ENCODE measurements around the gene TTC21A. TPM values are rescaled to one million over a fixed set of nuclear protein-coding genes. Genes with fewer than 3 reads are reported as not detected.

The TTC21A gene
- total and polyA plus RNA-seq, 11 donors, result 0.72 to 4.8 (median 1.9) TPM

DNA sequence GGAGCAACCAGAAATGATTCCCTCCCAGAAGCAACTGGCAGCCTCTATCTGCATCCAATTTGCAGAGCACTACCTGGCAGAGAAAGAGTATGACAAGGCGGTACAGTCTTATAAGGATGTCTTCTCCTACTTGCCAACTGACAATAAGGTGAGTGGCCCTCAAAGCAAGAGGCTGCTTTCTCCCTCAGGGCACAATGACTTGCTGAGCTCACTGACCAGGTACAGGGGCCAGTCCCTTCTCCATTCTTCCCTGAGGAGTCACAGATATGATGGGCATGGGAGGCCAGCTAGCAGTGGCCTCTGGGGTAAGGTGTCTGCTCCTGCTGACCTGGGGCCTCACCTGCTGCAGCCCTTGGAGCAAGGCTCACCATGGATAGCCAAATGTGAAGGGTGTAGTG lies 25.6 kb downstream of the TTC21A start:
- no peak for DNase-seq
- Histone ChIP-seq H3K36me3 (peaks cover 0 to 6% (median 0%) of the 10 kb centered on the region in 9 donors), H3K9me3 (no peaks in the 10 kb centered on the region), H3K4me1 (peaks cover 0 to 41% (median 13%) of the 10 kb centered on the region in 12 donors), H3K27me3 (no peaks in the 10 kb centered on the region), H3K4me3 (no peak overlapping the region), H3K27ac (no peak overlapping the region)
- intact Hi-C loops (cut with DNase I), result loop anchor here in 3 of 10 donors (10.0 kb wide), 1 partner anchor 52 kb away; no protein-coding TSS in a partner anchor
- 97 to 100% (median 100%) methylated on average over 1 of the region's 1 CpG for WGBS, 4 donors
- ATAC-seq, result no peak
- TF ChIP-seq, protein P1, sequence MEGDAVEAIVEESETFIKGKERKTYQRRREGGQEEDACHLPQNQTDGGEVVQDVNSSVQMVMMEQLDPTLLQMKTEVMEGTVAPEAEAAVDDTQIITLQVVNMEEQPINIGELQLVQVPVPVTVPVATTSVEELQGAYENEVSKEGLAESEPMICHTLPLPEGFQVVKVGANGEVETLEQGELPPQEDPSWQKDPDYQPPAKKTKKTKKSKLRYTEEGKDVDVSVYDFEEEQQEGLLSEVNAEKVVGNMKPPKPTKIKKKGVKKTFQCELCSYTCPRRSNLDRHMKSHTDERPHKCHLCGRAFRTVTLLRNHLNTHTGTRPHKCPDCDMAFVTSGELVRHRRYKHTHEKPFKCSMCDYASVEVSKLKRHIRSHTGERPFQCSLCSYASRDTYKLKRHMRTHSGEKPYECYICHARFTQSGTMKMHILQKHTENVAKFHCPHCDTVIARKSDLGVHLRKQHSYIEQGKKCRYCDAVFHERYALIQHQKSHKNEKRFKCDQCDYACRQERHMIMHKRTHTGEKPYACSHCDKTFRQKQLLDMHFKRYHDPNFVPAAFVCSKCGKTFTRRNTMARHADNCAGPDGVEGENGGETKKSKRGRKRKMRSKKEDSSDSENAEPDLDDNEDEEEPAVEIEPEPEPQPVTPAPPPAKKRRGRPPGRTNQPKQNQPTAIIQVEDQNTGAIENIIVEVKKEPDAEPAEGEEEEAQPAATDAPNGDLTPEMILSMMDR (IDR thresholded peaks at IDR 0.05), result no peak
- no peak for TF ChIP-seq POLR2A (IDR thresholded peaks at IDR 0.05)

DNA sequence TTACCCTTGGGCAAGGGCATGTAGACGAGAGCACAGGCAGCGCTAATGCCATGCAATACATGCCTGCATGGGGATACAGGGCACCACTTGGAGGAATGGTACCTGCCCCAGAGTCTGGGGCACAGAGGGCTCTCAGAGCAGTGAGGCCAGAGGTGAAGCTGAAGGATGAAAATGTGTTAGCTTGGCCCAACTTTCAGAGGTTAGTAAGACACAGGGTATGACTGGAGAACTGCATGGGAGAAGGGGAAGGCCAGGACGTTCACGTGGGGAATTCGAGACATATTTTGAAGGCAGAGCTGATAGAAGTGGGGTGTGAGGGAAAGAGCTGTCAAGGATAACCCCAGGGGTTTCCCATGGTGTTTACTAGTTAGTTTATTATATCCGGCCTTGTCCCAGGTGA lies 26.3 kb downstream of the TTC21A start:
- intact Hi-C loops (cut with DNase I), result loop anchor here in 4 of 10 donors (2.0 to 10.0 kb wide), 2 partner anchors 17 to 51 kb away; no protein-coding TSS in a partner anchor
- Histone ChIP-seq H3K27ac (peak overlapping the region in 1 of 12 donors; percentile 54), H3K9me3 (no peaks in the 10 kb centered on the region), H3K27me3 (no peaks in the 10 kb centered on the region), H3K4me1 (peaks cover under 1 to 41% (median 13%) of the 10 kb centered on the region in 12 donors), H3K36me3 (peaks cover 0 to 6% (median 0%) of the 10 kb centered on the region in 9 donors), H3K4me3 (no peak overlapping the region)
- 72 to 80% (median 76%) methylated on average over 6 of the region's 6 CpGs for WGBS, 4 donors
- DNase-seq, result no peak
- peak in 1 of 4 donors; percentile 9 for ATAC-seq
- TF ChIP-seq POLR2A (IDR thresholded peaks at IDR 0.05), result no peak
- TF ChIP-seq, protein P1 (IDR thresholded peaks at IDR 0.05), result no peak

DNA sequence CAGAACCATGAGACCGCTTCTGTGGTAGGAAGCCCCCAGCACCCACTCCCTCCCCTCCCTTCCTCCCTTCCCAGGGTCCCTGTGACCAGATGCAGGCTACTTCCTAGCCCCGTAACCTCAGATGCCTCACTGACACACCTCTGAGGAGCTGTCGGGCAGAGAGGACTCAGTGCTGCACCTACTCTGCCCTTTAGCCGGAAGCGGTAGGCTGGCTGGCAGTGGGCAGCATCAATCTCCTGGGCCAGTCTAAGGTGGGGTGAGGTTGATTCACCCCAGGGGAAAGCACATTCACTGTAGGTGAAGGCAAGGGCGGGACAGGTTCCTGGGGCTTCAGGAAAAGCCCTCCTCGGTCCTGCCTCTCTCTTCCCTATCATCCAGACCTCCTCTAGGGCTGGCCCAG lies 26.8 kb downstream of the TTC21A start:
- DNase-seq, result peak in 1 of 5 donors; percentile 40
- peaks cover 5 to 46% (median 15%) of the 10 kb centered on the region in 12 donors for H3K4me1 ChIP-seq
- no peaks in the 10 kb centered on the region for H3K9me3 ChIP-seq
- H3K27me3 ChIP-seq, result no peaks in the 10 kb centered on the region
- intact Hi-C loops (cut with DNase I), result loop anchor here in 4 of 10 donors (2.0 to 10.0 kb wide), 2 partner anchors 16 to 50 kb away; no protein-coding TSS in a partner anchor
- TF ChIP-seq, protein P1 (IDR thresholded peaks at IDR 0.05), result no peak
- TF ChIP-seq POLR2A (IDR thresholded peaks at IDR 0.05), result no peak
- peak overlapping the region in 2 of 12 donors; percentile 54 to 69 for H3K27ac ChIP-seq
- no peak for ATAC-seq
- H3K36me3 ChIP-seq, result peaks cover 0 to 6% (median 0%) of the 10 kb centered on the region in 9 donors
- 80 to 97% (median 83%) methylated on average over 5 to 7 of the region's 7 CpGs for WGBS, 4 donors
- no peak overlapping the region for H3K4me3 ChIP-seq

DNA sequence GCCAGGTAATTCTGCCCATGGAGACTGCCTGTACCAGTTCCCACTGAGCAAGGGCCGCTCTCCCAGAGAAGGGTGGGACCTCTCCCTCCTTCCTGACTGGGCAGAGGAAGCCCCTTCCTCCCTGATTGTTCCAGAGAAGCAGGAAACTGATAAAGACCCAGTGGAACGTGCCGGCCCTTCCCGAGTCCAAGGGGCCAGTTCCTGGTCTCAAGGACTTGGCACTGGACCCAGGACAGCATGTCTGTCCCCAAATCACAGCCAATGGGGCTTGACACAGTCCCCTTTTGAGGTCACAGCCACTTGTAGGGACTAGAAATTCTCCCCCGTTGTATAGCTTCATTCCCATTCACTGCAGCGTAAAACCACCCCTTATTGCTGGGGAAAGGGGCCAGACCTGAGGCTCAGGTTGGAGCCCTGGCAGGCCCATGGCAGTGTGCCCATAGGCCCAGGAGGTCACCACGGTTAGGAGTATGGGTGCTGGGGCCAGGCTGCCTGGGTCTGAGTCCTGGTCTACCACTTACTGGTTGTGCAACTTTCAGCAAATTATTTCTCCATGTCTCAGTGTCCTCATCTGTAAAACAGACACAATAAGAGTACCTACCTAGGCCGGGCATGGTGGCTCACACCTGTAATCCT lies 27.8 kb downstream of the TTC21A start:
- peak overlapping the region in 6 of 12 donors; percentile 27 to 69 (median 48) for H3K27ac ChIP-seq
- no peaks in the 10 kb centered on the region for H3K27me3 ChIP-seq
- peak in 1 of 2 donors; percentile 27 for TF ChIP-seq POLR2A (IDR thresholded peaks at IDR 0.05)
- TF ChIP-seq, protein P1 (IDR thresholded peaks at IDR 0.05), result no peak
- H3K36me3 ChIP-seq, result peaks cover 0 to 13% (median 4%) of the 10 kb centered on the region in 9 donors
- ATAC-seq (peak; percentile 49 to 65 (median 58)), DNase-seq (peak in 4 of 5 donors; percentile 32 to 79 (median 74))
- H3K4me1 ChIP-seq, result peaks cover 11 to 56% (median 23%) of the 10 kb centered on the region in 12 donors
- intact Hi-C loops (cut with DNase I), result loop anchor here in 6 of 10 donors (1.0 to 10.0 kb wide), 5 partner anchors 16 to 50 kb away; no protein-coding TSS in a partner anchor
- 41 to 53% (median 46%) methylated on average over 7 to 8 of the region's 8 CpGs for WGBS, 4 donors
- H3K4me3 ChIP-seq, result no peak overlapping the region
- H3K9me3 ChIP-seq, result no peaks in the 10 kb centered on the region
